Measurements from ENCODE around the gene SPATA22.

- no peak for TF ChIP-seq ZBTB33 (IDR thresholded peaks at IDR 0.05; ENCODE audit: borderline replicate concordance, low read depth)
- TF ChIP-seq POLR2AphosphoS5 (IDR thresholded peaks at IDR 0.05; ENCODE audit: low read depth, low read length), result no peak
- no peak for TF ChIP-seq CTCF (IDR thresholded peaks at IDR 0.05)
- no peak for TF ChIP-seq REST (IDR thresholded peaks at IDR 0.05; ENCODE audit: low read depth, low read length)
- no peak for TF ChIP-seq MAX (IDR thresholded peaks at IDR 0.05; ENCODE audit: low read depth)
- TF ChIP-seq NFIC (IDR thresholded peaks at IDR 0.05; ENCODE audit: borderline replicate concordance), result no peak
- no peak for TF ChIP-seq RCOR1 (IDR thresholded peaks at IDR 0.05; ENCODE audit: low read length)
- TF ChIP-seq USF1 (IDR thresholded peaks at IDR 0.05; ENCODE audit: borderline replicate concordance, low read depth), result no peak
Measured at GRCh38 chr17:3469529-3469928, 2.1 kb downstream of the SPATA22 start.
